DOHH2 (cell line): ENCODE measurements around the gene EPHB4.

ENCODE experiments used
- CTCF ChIP-seq: fragments of 200-600 bp; sonication (generic); IDR thresholded peaks from one replicate; pipeline ENCODE4 v1.5.1; 2014; ENCODE audit warnings: antibody characterized with exemption, mild to moderate bottlenecking, low read depth, low read length; ENCODE audit not compliant: poor library complexity, severe bottlenecking
- EZH2phosphoT487 ChIP-seq: fragments of 200-600 bp; sonication (generic); IDR thresholded peaks from 2 replicates; pipeline ENCODE4 v1.6.1; 2017; ENCODE audit warnings: borderline replicate concordance, mild to moderate bottlenecking, antibody characterized with exemption, low read length, moderate library complexity, mixed read lengths

- no peak for TF ChIP-seq CTCF
- no peak for TF ChIP-seq EZH2phosphoT487
Measured at GRCh38 chr7:100765250-100765649, 62.1 kb downstream of the EPHB4 start.
